ENCODE measurements around the gene MEGF6. TPM values are rescaled to one million over a fixed set of nuclear protein-coding genes. Genes with fewer than 3 reads are reported as not detected.

MEGF6 gene
- total RNA-seq, 1 donor = 2.2 TPM

DNA sequence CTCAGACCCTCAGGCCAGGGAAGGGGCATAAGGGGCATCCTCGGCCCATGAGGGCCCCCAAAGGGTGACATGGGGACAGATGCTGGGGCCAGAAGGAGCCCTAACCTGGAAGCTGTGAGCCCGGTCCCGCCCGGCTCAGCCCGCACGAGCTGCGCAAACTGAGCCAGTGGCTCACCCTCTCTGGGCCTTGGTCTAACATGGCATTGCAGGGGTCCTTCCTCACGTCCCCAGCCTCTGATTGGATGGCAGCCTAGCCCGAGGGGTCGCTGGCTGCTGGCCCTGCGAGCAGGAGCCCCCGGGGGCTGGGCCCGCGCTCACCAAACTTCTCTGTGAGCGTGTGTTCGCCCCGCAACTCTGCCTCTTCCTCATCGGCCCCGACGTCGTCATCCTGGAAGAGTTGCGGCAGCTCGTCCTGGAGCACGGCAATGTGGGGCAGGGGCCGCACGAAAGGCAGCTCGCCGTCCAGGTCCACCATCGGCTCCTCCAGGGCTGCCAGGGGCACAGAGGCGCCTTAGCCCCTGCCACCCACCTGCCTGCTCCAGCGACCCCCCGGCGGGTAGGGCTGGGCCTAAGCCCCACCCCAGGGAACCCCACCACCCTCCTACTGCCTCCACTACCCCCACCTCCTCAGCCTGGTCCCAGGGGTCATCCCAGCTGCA lies 102.4 kb downstream of the MEGF6 start:
- TF ChIP-seq CTCF (IDR thresholded peaks at IDR 0.05; ENCODE audit: insufficient read depth, low read depth, low read length) = no peak
- DNase-seq (ENCODE audit: low read depth) = no peak
- no peak overlapping the region for H3K4me3 ChIP-seq (ENCODE audit: low read depth, low read length)

DNA sequence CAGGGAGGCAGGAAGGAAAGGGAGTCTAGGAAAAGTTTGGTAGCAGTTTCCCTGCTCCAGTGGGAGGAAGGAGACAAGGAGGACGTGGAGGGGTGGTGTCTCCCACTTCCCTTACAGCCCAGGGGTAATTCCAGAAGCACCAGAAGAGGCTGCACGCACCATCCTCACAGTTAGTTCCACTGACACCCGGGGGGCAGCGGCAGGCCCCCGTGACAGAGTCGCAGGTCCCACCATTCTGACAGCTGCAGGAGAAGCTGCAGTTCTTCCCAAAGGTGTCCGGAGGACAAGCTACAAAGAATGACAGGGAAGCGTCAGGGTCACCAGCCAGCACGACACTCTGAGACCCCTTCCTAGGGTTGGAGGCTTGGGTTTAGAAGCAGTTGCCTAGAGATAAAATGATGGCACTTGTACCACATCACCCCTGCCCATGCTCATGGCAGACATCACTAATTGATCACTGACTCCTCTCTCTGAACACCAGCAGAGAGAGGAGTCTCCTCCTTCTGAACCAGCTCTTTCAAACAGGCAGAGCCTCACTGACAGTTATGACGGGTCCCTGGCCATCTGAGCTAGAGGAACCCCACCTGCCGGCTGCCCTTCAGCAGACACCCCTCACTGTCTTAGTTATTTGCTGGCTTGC lies 103.6 kb downstream of the MEGF6 start:
- no peak for TF ChIP-seq CTCF (IDR thresholded peaks at IDR 0.05; ENCODE audit: insufficient read depth, low read depth, low read length)
- no peak overlapping the region for H3K4me3 ChIP-seq (ENCODE audit: low read depth, low read length)
- no peak for DNase-seq (ENCODE audit: low read depth)

GRCh38 chr1:3506943-3507342 lies 104.4 kb downstream of the MEGF6 start:
- DNase-seq (ENCODE audit: low read depth) = no peak
- no peak overlapping the region for H3K4me3 ChIP-seq (ENCODE audit: low read depth, low read length)
- TF ChIP-seq CTCF (IDR thresholded peaks at IDR 0.05; ENCODE audit: insufficient read depth, low read depth, low read length) = no peak

DNA sequence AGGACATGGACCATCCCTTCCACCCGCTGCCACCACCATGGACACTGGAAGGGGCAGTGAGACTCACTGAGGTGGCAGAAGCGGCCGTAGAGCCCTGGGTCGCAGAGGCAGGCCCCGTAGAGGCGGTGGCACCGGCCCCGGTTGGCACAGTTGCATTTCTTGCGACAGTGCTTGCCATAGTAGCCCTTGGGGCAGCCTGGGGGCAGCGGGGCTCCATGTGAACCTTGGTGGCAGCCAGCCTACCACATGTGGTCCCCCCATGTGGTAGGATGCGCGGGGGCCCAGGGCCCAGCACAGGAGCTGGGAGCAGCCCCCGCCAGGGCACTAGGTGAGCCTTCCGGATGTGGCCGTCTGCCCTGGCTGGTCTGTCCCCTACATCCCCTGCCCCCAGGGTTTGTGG lies 105.3 kb downstream of the MEGF6 start:
- H3K4me3 ChIP-seq (ENCODE audit: low read depth, low read length) = no peak overlapping the region
- no peak for DNase-seq (ENCODE audit: low read depth)
- no peak for TF ChIP-seq CTCF (IDR thresholded peaks at IDR 0.05; ENCODE audit: insufficient read depth, low read depth, low read length)

GRCh38 chr1:3505161-3505560 lies 106.1 kb downstream of the MEGF6 start:
- H3K4me3 ChIP-seq (ENCODE audit: low read depth, low read length) = no peak overlapping the region
- no peak for DNase-seq (ENCODE audit: low read depth)
- no peak for TF ChIP-seq CTCF (IDR thresholded peaks at IDR 0.05; ENCODE audit: insufficient read depth, low read depth, low read length)

DNA sequence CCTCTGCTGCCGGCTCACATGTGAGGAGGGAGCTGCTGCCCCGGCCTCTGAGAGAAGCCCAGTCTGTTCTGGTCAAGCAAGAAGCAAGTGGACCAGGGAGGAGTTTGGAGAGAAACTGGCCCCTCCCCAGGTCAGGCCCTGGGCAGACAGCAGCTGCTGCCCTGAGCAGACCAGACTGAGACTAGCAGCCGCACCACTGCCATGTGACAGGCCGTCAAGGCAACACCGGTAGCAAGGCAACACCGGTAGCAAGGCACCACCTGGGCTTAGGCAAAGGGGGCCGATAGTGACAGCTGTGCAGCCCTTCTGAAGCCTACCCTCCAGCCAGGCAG lies 106.5 kb downstream of the MEGF6 start:
- no peak for DNase-seq (ENCODE audit: low read depth)
- H3K4me3 ChIP-seq (ENCODE audit: low read depth, low read length) = no peak overlapping the region
- TF ChIP-seq CTCF (IDR thresholded peaks at IDR 0.05; ENCODE audit: insufficient read depth, low read depth, low read length) = no peak
